ENCODE data around the gene GNB1L.

Gene GNB1L

DNA sequence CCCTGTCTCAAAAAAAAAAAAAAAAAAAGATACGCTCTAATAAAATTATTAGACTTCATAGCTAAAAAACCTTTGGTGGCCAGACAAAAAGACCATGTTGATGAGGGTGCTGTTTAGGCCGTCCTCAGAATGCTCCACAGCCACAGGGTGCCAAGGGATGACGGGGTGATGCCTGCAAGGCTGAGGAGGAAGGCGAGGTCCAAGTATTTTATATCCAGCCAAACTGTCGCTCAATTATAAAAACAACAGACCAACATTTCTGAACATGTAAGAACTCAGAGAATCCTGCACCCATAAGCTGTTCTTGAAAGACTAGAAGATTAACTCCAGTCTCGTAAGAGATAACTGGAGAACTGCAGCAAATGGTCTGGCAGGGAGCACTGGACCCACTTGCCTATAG is 64.8 kb downstream of the GNB1L start:
- Histone ChIP-seq H3K4me1 (ENCODE audit: low read length) (no peaks in the 10 kb centered on the region), H4K20me1 (ENCODE audit: insufficient read depth, low read length) (no peaks in the 10 kb centered on the region), H3K27me3 (replicated peaks; ENCODE audit: insufficient read depth, low read length) (no peaks in the 10 kb centered on the region), H3K9me2 (replicated peaks; ENCODE audit: insufficient read depth, low read length) (no peaks in the 10 kb centered on the region), H3K9me3 (replicated peaks; ENCODE audit: insufficient read depth, low read length) (no peaks in the 10 kb centered on the region), H3F3A (ENCODE audit: insufficient read depth, low read length) (no peaks in the 10 kb centered on the region), H2AFZ (ENCODE audit: low read length) (no peak overlapping the region), H3K79me2 (ENCODE audit: low read length) (no peaks in the 10 kb centered on the region), H3K9ac (ENCODE audit: low read length) (no peak overlapping the region), H3K36me3 (replicated peaks; ENCODE audit: insufficient read depth, low read length) (no peaks in the 10 kb centered on the region), H3K27ac (ENCODE audit: low read length) (no peak overlapping the region), H3K4me2 (ENCODE audit: low read depth, low read length) (no peak overlapping the region), H3K4me3 (ENCODE audit: low read length) (no peak overlapping the region)
- no peak for TF ChIP-seq EZH2phosphoT487 (IDR thresholded peaks at IDR 0.05; ENCODE audit: low read length)
- no peak for DNase-seq

DNA sequence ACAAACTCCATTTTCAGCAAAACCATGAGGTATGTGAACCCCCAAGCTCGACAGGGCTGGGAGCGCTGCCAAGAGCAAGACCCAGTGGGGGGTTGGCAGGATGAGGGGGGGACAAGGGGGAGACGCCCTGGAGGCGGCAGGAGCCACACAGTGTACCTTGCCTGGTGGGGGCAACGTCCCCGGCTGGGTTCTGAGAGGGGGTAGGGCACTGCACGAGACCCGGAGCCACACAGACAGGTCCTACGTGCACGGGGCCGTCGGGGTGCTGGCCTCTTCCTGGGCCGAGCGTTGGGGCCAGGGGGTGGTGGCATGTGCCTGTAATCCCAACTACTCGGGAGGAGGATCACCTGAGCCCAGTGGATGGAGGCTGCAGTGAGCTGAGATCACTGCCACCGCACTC is 65.3 kb downstream of the GNB1L start:
- Histone ChIP-seq H3F3A (ENCODE audit: insufficient read depth, low read length) (no peaks in the 10 kb centered on the region), H3K9me3 (replicated peaks; ENCODE audit: insufficient read depth, low read length) (no peaks in the 10 kb centered on the region), H3K4me1 (ENCODE audit: low read length) (no peaks in the 10 kb centered on the region), H3K4me2 (ENCODE audit: low read depth, low read length) (no peak overlapping the region), H2AFZ (ENCODE audit: low read length) (no peak overlapping the region), H3K36me3 (replicated peaks; ENCODE audit: insufficient read depth, low read length) (no peaks in the 10 kb centered on the region), H4K20me1 (ENCODE audit: insufficient read depth, low read length) (no peaks in the 10 kb centered on the region), H3K27me3 (replicated peaks; ENCODE audit: insufficient read depth, low read length) (no peaks in the 10 kb centered on the region), H3K27ac (ENCODE audit: low read length) (no peak overlapping the region), H3K79me2 (ENCODE audit: low read length) (no peaks in the 10 kb centered on the region), H3K4me3 (ENCODE audit: low read length) (no peak overlapping the region), H3K9me2 (replicated peaks; ENCODE audit: insufficient read depth, low read length) (no peaks in the 10 kb centered on the region), H3K9ac (ENCODE audit: low read length) (no peak overlapping the region)
- DNase-seq = no peak
- no peak for TF ChIP-seq CTCF (IDR thresholded peaks at IDR 0.05; ENCODE audit: low read length)
- no peak for TF ChIP-seq EZH2 (optimal IDR thresholded peaks at IDR 0.05; ENCODE audit: low read depth, low read length)
- TF ChIP-seq EZH2phosphoT487 (IDR thresholded peaks at IDR 0.05; ENCODE audit: low read length) = no peak

- TF ChIP-seq EZH2 (optimal IDR thresholded peaks at IDR 0.05; ENCODE audit: low read depth, low read length) (no peak), EZH2phosphoT487 (IDR thresholded peaks at IDR 0.05; ENCODE audit: low read length) (no peak), CTCF (IDR thresholded peaks at IDR 0.05; ENCODE audit: low read length) (no peak)
Observed at GRCh38 chr22:19788661-19789225, 65.9 kb downstream of the GNB1L start.

DNA sequence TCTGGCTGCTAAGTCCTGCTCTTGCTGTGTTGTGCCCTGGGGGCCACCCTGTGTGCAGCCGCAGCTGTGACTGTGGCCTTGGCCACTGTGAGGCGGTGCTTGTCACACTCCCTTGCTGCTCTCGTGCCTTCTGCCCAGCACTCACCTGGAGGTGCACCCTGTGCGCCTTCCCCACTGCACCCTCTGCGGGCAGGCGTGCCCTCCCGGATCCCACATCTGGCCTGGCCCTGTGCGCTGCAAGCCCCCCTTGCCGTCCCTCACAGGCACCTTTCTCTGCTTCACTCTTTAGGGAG is 66.9 kb downstream of the GNB1L start:
- H3F3A ChIP-seq (ENCODE audit: insufficient read depth, low read length) = no peaks in the 10 kb centered on the region
- H3K27ac ChIP-seq (ENCODE audit: low read length) = no peak overlapping the region
- H3K9me3 ChIP-seq (replicated peaks; ENCODE audit: insufficient read depth, low read length) = no peaks in the 10 kb centered on the region
- no peaks in the 10 kb centered on the region for H3K27me3 ChIP-seq (replicated peaks; ENCODE audit: insufficient read depth, low read length)
- no peak overlapping the region for H3K9ac ChIP-seq (ENCODE audit: low read length)
- no peaks in the 10 kb centered on the region for H3K79me2 ChIP-seq (ENCODE audit: low read length)
- DNase-seq = no peak
- no peak overlapping the region for H2AFZ ChIP-seq (ENCODE audit: low read length)
- no peaks in the 10 kb centered on the region for H3K4me1 ChIP-seq (ENCODE audit: low read length)
- no peaks in the 10 kb centered on the region for H3K9me2 ChIP-seq (replicated peaks; ENCODE audit: insufficient read depth, low read length)
- TF ChIP-seq EZH2 (optimal IDR thresholded peaks at IDR 0.05; ENCODE audit: low read depth, low read length) = no peak
- no peak for TF ChIP-seq EZH2phosphoT487 (IDR thresholded peaks at IDR 0.05; ENCODE audit: low read length)
- no peak for TF ChIP-seq CTCF (IDR thresholded peaks at IDR 0.05; ENCODE audit: low read length)
- H3K36me3 ChIP-seq (replicated peaks; ENCODE audit: insufficient read depth, low read length) = no peaks in the 10 kb centered on the region
- H3K4me2 ChIP-seq (ENCODE audit: low read depth, low read length) = no peak overlapping the region
- H3K4me3 ChIP-seq (ENCODE audit: low read length) = no peak overlapping the region
- H4K20me1 ChIP-seq (ENCODE audit: insufficient read depth, low read length) = no peaks in the 10 kb centered on the region

More at GRCh38 chr22:19788661-19789225, 65.9 kb downstream of the GNB1L start:
- Histone ChIP-seq H3K4me1 (ENCODE audit: low read length) (no peaks in the 10 kb centered on the region), H3K9ac (ENCODE audit: low read length) (no peak overlapping the region), H3K4me2 (ENCODE audit: low read depth, low read length) (no peak overlapping the region), H2AFZ (ENCODE audit: low read length) (no peak overlapping the region), H3K27me3 (replicated peaks; ENCODE audit: insufficient read depth, low read length) (no peaks in the 10 kb centered on the region), H3K27ac (ENCODE audit: low read length) (no peak overlapping the region), H3K9me2 (replicated peaks; ENCODE audit: insufficient read depth, low read length) (no peaks in the 10 kb centered on the region), H3K79me2 (ENCODE audit: low read length) (no peaks in the 10 kb centered on the region), H4K20me1 (ENCODE audit: insufficient read depth, low read length) (no peaks in the 10 kb centered on the region), H3K36me3 (replicated peaks; ENCODE audit: insufficient read depth, low read length) (no peaks in the 10 kb centered on the region), H3F3A (ENCODE audit: insufficient read depth, low read length) (no peaks in the 10 kb centered on the region), H3K9me3 (replicated peaks; ENCODE audit: insufficient read depth, low read length) (no peaks in the 10 kb centered on the region), H3K4me3 (ENCODE audit: low read length) (no peak overlapping the region)
- DNase-seq = no peak
